Measurements from ENCODE around the gene EDARADD.
"Not testable (repeated sequence)": the region's sequence is repeated elsewhere in the genome, so short reads cannot be mapped to it uniquely, and the experiment has no call there.

Gene EDARADD

GRCh38 chr1:236471096-236471495 is 77.0 kb downstream of the EDARADD start:
- no peaks in the 10 kb centered on the region for H3K4me1 ChIP-seq (ENCODE audit: insufficient read depth, low read length)
- no peak overlapping the region for H3K9ac ChIP-seq (ENCODE audit: low read depth, low read length)
- no peaks in the 10 kb centered on the region for H3K9me3 ChIP-seq (ENCODE audit: control insufficient read depth, insufficient read depth, low read length)
- no peaks in the 10 kb centered on the region for H3K36me3 ChIP-seq (ENCODE audit: insufficient read depth, low read length)

- Histone ChIP-seq H3K9ac (ENCODE audit: low read depth, low read length) (no peak overlapping the region), H3K36me3 (ENCODE audit: insufficient read depth, low read length) (no peaks in the 10 kb centered on the region), H3K4me1 (ENCODE audit: insufficient read depth, low read length) (no peaks in the 10 kb centered on the region), H3K9me3 (ENCODE audit: control insufficient read depth, insufficient read depth, low read length) (no peaks in the 10 kb centered on the region)
These were observed 77.6 kb downstream of the EDARADD start for GRCh38 chr1:236471653-236472052.

GRCh38 chr1:236472850-236473788 is 79.0 kb downstream of the EDARADD start:
- no peak overlapping the region for H3K9ac ChIP-seq (ENCODE audit: low read depth, low read length)
- H3K4me1 ChIP-seq (ENCODE audit: insufficient read depth, low read length), result no peaks in the 10 kb centered on the region
- no peaks in the 10 kb centered on the region for H3K9me3 ChIP-seq (ENCODE audit: control insufficient read depth, insufficient read depth, low read length)
- H3K36me3 ChIP-seq (ENCODE audit: insufficient read depth, low read length), result no peaks in the 10 kb centered on the region

- Histone ChIP-seq H3K9me3 (ENCODE audit: control insufficient read depth, insufficient read depth, low read length) (no peaks in the 10 kb centered on the region), H3K9ac (ENCODE audit: low read depth, low read length) (no peak overlapping the region), H3K4me1 (ENCODE audit: insufficient read depth, low read length) (no peaks in the 10 kb centered on the region), H3K36me3 (ENCODE audit: insufficient read depth, low read length) (no peaks in the 10 kb centered on the region)
These were observed 81.9 kb downstream of the EDARADD start for GRCh38 chr1:236476019-236476418.

- H3K9me3 ChIP-seq (ENCODE audit: control insufficient read depth, insufficient read depth, low read length), result no peaks in the 10 kb centered on the region
- H3K9ac ChIP-seq (ENCODE audit: low read depth, low read length), result no peak overlapping the region
- no peaks in the 10 kb centered on the region for H3K4me1 ChIP-seq (ENCODE audit: insufficient read depth, low read length)
These were observed 86.8 kb downstream of the EDARADD start for GRCh38 chr1:236480758-236481436.

GRCh38 chr1:236484310-236484971 is 90.4 kb downstream of the EDARADD start:
- no peaks in the 10 kb centered on the region for H3K36me3 ChIP-seq (ENCODE audit: insufficient read depth, low read length)
- H3K4me1 ChIP-seq (ENCODE audit: insufficient read depth, low read length), result no peaks in the 10 kb centered on the region; the same call in 1 of the 2 replicates
- no peaks in the 10 kb centered on the region for H3K9me3 ChIP-seq (ENCODE audit: control insufficient read depth, insufficient read depth, low read length)
- H3K9ac ChIP-seq (ENCODE audit: low read depth, low read length), result no peak overlapping the region

More at GRCh38 chr1:236480758-236481436, 86.8 kb downstream of the EDARADD start:
- no peaks in the 10 kb centered on the region for H3K36me3 ChIP-seq (ENCODE audit: insufficient read depth, low read length)

GRCh38 chr1:236486356-236487002 is 92.4 kb downstream of the EDARADD start:
- Histone ChIP-seq H3K4me1 (ENCODE audit: insufficient read depth, low read length) (no peaks in the 10 kb centered on the region; the same call in 1 of the 2 replicates), H3K9me3 (ENCODE audit: control insufficient read depth, insufficient read depth, low read length) (no peaks in the 10 kb centered on the region), H3K9ac (ENCODE audit: low read depth, low read length) (no peak overlapping the region), H3K36me3 (ENCODE audit: insufficient read depth, low read length) (no peaks in the 10 kb centered on the region)

- H3K9me3 ChIP-seq (ENCODE audit: control insufficient read depth, insufficient read depth, low read length); H3K9ac ChIP-seq (ENCODE audit: low read depth, low read length); H3K36me3 ChIP-seq (ENCODE audit: insufficient read depth, low read length); H3K4me1 ChIP-seq (ENCODE audit: insufficient read depth, low read length): not testable (repeated sequence)
These were observed 95.1 kb downstream of the EDARADD start for GRCh38 chr1:236489161-236489560.

GRCh38 chr1:236489710-236490377 is 95.8 kb downstream of the EDARADD start:
- peaks cover 4% of the 10 kb centered on the region for H3K4me1 ChIP-seq (ENCODE audit: insufficient read depth, low read length)
- no peaks in the 10 kb centered on the region for H3K36me3 ChIP-seq (ENCODE audit: insufficient read depth, low read length)
- no peaks in the 10 kb centered on the region for H3K9me3 ChIP-seq (ENCODE audit: control insufficient read depth, insufficient read depth, low read length)
- H3K9ac ChIP-seq (ENCODE audit: low read depth, low read length), result no peak overlapping the region

- no peak overlapping the region for H3K9ac ChIP-seq (ENCODE audit: low read depth, low read length)
- H3K36me3 ChIP-seq (ENCODE audit: insufficient read depth, low read length), result no peaks in the 10 kb centered on the region
- H3K9me3 ChIP-seq (ENCODE audit: control insufficient read depth, insufficient read depth, low read length), result no peaks in the 10 kb centered on the region
- peaks cover 8% of the 10 kb centered on the region for H3K4me1 ChIP-seq (ENCODE audit: insufficient read depth, low read length)
These were observed 97.5 kb downstream of the EDARADD start for GRCh38 chr1:236491469-236492136.

- Histone ChIP-seq H3K36me3 (ENCODE audit: insufficient read depth, low read length) (no peaks in the 10 kb centered on the region), H3K4me1 (ENCODE audit: insufficient read depth, low read length) (peaks cover 9% of the 10 kb centered on the region), H3K9me3 (ENCODE audit: control insufficient read depth, insufficient read depth, low read length) (no peaks in the 10 kb centered on the region), H3K9ac (ENCODE audit: low read depth, low read length) (no peak overlapping the region)
These were observed 98.3 kb downstream of the EDARADD start for GRCh38 chr1:236492378-236492777.

GRCh38 chr1:236494082-236494481 is 100.0 kb downstream of the EDARADD start:
- Histone ChIP-seq H3K9ac (ENCODE audit: low read depth, low read length) (no peak overlapping the region), H3K4me1 (ENCODE audit: insufficient read depth, low read length) (peaks cover 9% of the 10 kb centered on the region), H3K9me3 (ENCODE audit: control insufficient read depth, insufficient read depth, low read length) (no peaks in the 10 kb centered on the region), H3K36me3 (ENCODE audit: insufficient read depth, low read length) (no peaks in the 10 kb centered on the region)

Data from ES-I3 (cell line).